ENCODE measurements around the gene CDK5RAP2.

The CDK5RAP2 gene

DNA sequence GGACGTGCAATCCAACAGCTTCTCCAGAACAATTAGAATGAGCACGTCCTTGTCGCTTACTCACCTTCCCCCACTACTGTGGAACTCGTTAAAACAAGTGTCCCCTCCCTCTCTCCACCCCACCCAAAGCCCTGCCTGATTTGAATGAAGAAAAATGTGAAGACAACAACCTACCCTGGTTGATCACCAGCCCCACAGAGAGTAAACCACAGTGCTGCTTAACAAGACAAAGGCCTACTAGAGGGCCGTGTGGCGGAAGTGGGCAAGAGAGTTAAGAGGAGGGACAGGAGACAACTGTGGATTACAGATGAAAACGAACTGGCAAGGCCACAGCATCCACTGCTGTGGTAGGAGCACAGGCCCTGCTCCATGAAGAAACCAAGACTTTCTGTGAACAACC lies 51.1 kb downstream of the CDK5RAP2 start:
- DNase-seq (ENCODE audit: low read depth): no peak

DNA sequence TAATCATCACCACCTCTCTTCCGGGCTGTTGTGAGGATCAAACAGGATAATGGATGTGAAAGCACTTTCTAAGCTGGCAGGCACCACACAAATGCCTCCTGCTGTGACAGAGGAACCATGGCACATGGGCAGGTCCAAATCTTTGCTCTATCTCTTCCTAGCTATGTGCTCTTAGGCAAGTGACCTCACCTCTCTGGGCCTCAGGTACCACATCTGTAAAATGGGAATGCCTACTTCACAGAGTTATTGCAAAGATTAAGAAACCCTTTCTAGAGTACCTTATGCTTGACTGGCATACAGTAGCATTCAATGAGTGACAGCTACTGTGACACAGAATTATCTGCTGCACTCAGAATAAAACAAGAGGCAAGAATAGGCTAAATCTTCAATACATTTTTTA lies 51.6 kb downstream of the CDK5RAP2 start:
- no peak overlapping the region for H3K4me3 ChIP-seq (replicated peaks; ENCODE audit: low read depth, low read length)
- DNase-seq (ENCODE audit: low read depth): no peak
- TF ChIP-seq, protein P1, sequence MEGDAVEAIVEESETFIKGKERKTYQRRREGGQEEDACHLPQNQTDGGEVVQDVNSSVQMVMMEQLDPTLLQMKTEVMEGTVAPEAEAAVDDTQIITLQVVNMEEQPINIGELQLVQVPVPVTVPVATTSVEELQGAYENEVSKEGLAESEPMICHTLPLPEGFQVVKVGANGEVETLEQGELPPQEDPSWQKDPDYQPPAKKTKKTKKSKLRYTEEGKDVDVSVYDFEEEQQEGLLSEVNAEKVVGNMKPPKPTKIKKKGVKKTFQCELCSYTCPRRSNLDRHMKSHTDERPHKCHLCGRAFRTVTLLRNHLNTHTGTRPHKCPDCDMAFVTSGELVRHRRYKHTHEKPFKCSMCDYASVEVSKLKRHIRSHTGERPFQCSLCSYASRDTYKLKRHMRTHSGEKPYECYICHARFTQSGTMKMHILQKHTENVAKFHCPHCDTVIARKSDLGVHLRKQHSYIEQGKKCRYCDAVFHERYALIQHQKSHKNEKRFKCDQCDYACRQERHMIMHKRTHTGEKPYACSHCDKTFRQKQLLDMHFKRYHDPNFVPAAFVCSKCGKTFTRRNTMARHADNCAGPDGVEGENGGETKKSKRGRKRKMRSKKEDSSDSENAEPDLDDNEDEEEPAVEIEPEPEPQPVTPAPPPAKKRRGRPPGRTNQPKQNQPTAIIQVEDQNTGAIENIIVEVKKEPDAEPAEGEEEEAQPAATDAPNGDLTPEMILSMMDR (IDR thresholded peaks at IDR 0.05; ENCODE audit: low read length, missing control alignments): no peak

More for the DNA sequence above, 51.1 kb downstream of the CDK5RAP2 start:
- TF ChIP-seq, protein P1 (IDR thresholded peaks at IDR 0.05; ENCODE audit: low read length, missing control alignments): no peak
- H3K4me3 ChIP-seq (replicated peaks; ENCODE audit: low read depth, low read length): no peak overlapping the region

DNA sequence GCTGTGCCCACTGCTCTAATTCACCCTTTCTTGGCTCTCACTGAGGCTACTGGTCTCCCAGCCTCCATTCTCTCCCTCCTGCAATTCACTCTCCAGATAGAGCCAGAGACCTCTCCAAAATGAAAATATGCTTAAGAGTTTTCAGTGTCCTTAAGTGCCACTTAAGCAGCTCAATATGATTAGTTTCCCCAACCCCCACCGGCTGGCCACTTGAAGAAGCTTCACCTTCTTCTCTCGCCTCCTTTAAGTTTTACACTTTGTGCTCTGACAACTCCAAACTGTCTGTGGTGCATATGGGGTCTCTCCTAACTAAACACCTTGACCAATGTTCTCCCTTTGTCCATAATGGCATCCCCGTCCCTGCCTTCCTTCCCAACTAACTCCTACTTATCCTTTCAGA lies 53.4 kb downstream of the CDK5RAP2 start:
- no peak for DNase-seq (ENCODE audit: low read depth)
- TF ChIP-seq, protein P1 (IDR thresholded peaks at IDR 0.05; ENCODE audit: low read length, missing control alignments): no peak
- H3K4me3 ChIP-seq (replicated peaks; ENCODE audit: low read depth, low read length): no peak overlapping the region

DNA sequence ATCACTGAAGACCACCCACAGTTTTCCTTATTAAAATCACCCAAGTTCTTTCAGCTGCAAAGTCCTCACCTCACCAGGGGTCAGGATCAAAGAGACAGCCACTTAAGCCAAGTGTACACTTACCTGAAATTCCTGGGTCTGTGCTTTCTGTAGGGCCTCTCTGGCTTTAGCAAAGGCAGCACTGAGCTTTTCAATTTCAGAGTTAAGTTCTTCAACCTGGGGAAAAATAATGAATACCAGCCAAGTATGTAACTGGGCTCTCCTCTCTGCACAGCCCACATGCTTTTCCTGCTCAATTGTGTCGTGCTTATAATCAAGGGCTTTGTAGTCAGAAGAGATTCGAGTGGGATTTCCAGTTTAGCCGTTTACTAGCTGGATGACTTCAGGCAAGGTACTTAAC lies 55.1 kb downstream of the CDK5RAP2 start:
- no peak for DNase-seq (ENCODE audit: low read depth)
- TF ChIP-seq, protein P1 (IDR thresholded peaks at IDR 0.05; ENCODE audit: low read length, missing control alignments): no peak
- no peak overlapping the region for H3K4me3 ChIP-seq (replicated peaks; ENCODE audit: low read depth, low read length)

DNA sequence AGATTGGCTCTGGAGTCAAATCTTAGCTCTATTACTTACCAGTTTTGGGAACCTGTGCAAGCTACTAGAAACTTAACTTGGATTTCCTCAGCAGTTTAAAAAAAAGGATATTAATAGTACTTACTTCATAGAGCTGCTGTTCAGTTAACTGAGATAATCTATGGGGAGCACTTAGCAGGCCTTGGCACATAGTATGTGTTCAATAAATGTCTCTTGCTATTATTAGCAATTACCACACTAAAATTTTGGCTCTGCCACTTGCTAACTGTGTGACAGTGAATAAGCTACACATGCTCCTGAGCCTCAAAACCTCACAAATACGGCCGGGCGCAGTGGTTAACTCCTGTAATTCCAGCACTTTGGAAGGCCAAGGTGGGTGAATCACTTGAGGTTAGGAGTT lies 55.9 kb downstream of the CDK5RAP2 start:
- DNase-seq (ENCODE audit: low read depth): no peak
- TF ChIP-seq, protein P1 (IDR thresholded peaks at IDR 0.05; ENCODE audit: low read length, missing control alignments): no peak
- H3K4me3 ChIP-seq (replicated peaks; ENCODE audit: low read depth, low read length): no peak overlapping the region

DNA sequence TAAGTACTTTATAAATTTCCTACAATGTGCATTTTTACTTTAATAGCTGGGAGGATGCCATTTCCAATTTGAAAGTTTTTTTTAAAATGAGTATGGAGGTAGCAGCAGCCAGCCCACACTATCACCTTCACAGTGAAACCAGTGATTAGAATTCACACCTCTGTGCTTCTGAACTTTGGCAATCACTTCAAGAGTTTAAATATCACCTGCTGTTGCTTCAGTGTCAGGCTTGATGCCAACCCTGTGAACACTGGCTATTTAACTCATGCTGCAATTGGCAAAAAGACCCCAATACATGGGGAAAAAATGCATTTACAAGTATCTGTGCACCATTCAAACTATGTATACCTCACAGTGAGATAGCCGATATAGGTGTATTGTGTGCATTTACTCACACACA lies 57.4 kb downstream of the CDK5RAP2 start:
- TF ChIP-seq, protein P1 (IDR thresholded peaks at IDR 0.05; ENCODE audit: low read length, missing control alignments): no peak
- no peak overlapping the region for H3K4me3 ChIP-seq (replicated peaks; ENCODE audit: low read depth, low read length)
- no peak for DNase-seq (ENCODE audit: low read depth)

DNA sequence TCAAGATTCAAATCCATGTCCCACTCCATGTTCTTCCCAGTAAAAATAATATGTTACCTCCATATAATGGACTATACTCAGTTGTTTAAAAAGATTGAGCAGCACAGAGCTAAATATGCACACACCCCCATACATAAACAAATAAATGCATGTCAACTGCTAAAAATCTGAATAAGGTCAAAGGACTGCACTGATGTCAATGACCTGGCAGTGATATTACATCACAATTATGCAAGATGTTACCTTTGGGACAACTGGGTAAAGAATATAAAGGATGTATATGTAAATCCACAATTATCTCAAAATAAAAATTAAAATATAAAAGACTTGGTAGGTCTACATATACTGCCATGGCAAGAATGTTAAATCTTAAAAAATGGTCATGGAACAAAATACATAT lies 57.9 kb downstream of the CDK5RAP2 start:
- no peak for DNase-seq (ENCODE audit: low read depth)
- TF ChIP-seq, protein P1 (IDR thresholded peaks at IDR 0.05; ENCODE audit: low read length, missing control alignments): no peak
- H3K4me3 ChIP-seq (replicated peaks; ENCODE audit: low read depth, low read length): no peak overlapping the region
